Gastrocnemius medialis (tissue), 4 donors: ENCODE results near the gene GABBR1.

ENCODE experiments used
- POLR2A ChIP-seq, 2 donors: fragments of 450-650 bp; IDR thresholded peaks; one replicate each; pipeline ENCODE4 v1.6.1; 2017; ENCODE audit warnings: antibody characterized with exemption in 2 of 2, mild to moderate bottlenecking in 2 of 2, moderate library complexity in 2 of 2
- TF ChIP-seq, protein P1 (sequence below), 5 experiments: fragments of 450-650 bp in 3 of 5; fragments of 200-600 bp in 2 of 5; sonication (generic) in 2 of 5; IDR thresholded peaks in 4 of 5; conservative IDR thresholded peaks in 1 of 5; 1 replicate in 4 of 5; 2 replicates in 1 of 5; pipeline ENCODE4 v1.5.1; 2016 to 2019; ENCODE audit warnings: antibody characterized with exemption in 5 of 5, mild to moderate bottlenecking in 3 of 5, moderate library complexity in 3 of 5

DNA sequence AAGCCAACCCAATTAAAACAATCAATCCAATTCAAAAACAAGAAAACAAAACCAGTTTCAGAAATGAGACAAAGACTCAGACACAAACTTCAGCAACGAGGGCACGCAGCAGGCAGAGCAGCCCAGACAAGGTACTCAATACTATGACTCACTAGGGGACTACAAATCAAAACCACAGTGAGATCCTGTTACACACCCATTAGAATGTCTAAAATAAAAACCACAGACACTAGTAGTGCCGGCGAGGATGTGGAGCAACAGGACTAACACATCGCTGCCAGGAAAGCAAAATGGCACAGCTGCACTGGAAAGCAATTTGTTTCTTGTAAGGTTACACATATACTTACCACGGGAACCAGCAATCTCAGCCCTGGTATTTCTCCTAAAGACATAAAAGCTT, 116.9 kb downstream of the GABBR1 start:
- no peak for TF ChIP-seq POLR2A (IDR thresholded peaks at IDR 0.05)
- TF ChIP-seq, protein P1, sequence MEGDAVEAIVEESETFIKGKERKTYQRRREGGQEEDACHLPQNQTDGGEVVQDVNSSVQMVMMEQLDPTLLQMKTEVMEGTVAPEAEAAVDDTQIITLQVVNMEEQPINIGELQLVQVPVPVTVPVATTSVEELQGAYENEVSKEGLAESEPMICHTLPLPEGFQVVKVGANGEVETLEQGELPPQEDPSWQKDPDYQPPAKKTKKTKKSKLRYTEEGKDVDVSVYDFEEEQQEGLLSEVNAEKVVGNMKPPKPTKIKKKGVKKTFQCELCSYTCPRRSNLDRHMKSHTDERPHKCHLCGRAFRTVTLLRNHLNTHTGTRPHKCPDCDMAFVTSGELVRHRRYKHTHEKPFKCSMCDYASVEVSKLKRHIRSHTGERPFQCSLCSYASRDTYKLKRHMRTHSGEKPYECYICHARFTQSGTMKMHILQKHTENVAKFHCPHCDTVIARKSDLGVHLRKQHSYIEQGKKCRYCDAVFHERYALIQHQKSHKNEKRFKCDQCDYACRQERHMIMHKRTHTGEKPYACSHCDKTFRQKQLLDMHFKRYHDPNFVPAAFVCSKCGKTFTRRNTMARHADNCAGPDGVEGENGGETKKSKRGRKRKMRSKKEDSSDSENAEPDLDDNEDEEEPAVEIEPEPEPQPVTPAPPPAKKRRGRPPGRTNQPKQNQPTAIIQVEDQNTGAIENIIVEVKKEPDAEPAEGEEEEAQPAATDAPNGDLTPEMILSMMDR (IDR thresholded peaks at IDR 0.05 in 4 of 5, conservative IDR thresholded peaks at IDR 0.05 in 1 of 5): no peak
